T-cell (primary cell): Measurements from ENCODE around the gene ZNF48. TPM values are rescaled to one million over a fixed set of nuclear protein-coding genes. Genes with fewer than 3 reads are reported as not detected.

Source experiments
- ATAC-seq, 4 experiments: fragments of 200-7000 bp in 3 of 4; fragments of 150-1000 bp in 1 of 4; cut with Tn5 transposase; replicated peaks in 1 of 4; 1 replicate in 3 of 4; 2 replicates in 1 of 4; pipeline ENCODE4 v1.10.0; 2021; ENCODE audit warnings: moderate library complexity in 3 of 4, mild to moderate bottlenecking in 2 of 4, moderate number of reproducible peaks in 1 of 4
- CTCF ChIA-PET, 2 donors: fragments of 300-600 bp; sonication (Branson Sonifier 250); formaldehyde crosslinking; loops; one replicate each; lab custom pipeline; 2022; ENCODE audit warnings: antibody characterized with exemption in 2 of 2; lab: Charles Lee
- POLR2A ChIA-PET, 2 donors: fragments of 300-600 bp; sonication (Branson Sonifier 250); formaldehyde crosslinking; loops; one replicate each; lab custom pipeline; 2022; ENCODE audit warnings: antibody characterized with exemption in 2 of 2; lab: Charles Lee
- DNase-seq, 35 experiments: peaks; one replicate each; pipeline versions ENCODE4 v3.0.0 to v3.0.0-alpha.2; 2013 to 2023
- H3K27ac ChIP-seq: one replicate; pipeline ENCODE4 v1.5.1; 2013; ENCODE audit warnings: low read length
- H3K27me3 ChIP-seq, 2 experiments: replicated peaks in 1 of 2; 1 replicate in 1 of 2; 2 replicates in 1 of 2; pipeline versions ENCODE4 v1.6.1 to v1.7.0; 2013; ENCODE audit warnings: low read length in 1 of 2, mixed read lengths in 1 of 2; ENCODE audit not compliant: control insufficient read depth in 2 of 2, insufficient read depth in 2 of 2; ENCODE audit errors: extremely low read depth in 1 of 2
- H3K36me3 ChIP-seq, 2 donors: 1 replicate in 1 of 2; 2 replicates in 1 of 2; pipeline versions ENCODE4 v1.6.1 to v1.7.0; 2013; ENCODE audit warnings: low read length in 1 of 2; ENCODE audit not compliant: control insufficient read depth in 2 of 2, insufficient read depth in 1 of 2; ENCODE audit errors: extremely low read depth in 1 of 2
- H3K4me1 ChIP-seq, 2 experiments: 1 replicate in 1 of 2; 2 replicates in 1 of 2; pipeline versions ENCODE4 v1.6.1 to v1.7.0; 2013; ENCODE audit warnings: low read length in 2 of 2, mixed read lengths in 1 of 2; ENCODE audit not compliant: insufficient read depth in 2 of 2, control insufficient read depth in 1 of 2; ENCODE audit errors: extremely low read depth in 1 of 2
- H3K4me3 ChIP-seq, 2 donors: 1 replicate in 1 of 2; 2 replicates in 1 of 2; pipeline versions ENCODE4 v1.5.1 to v1.7.0; 2013; ENCODE audit warnings: mild to moderate bottlenecking in 2 of 2, low read length in 1 of 2, moderate library complexity in 1 of 2; ENCODE audit not compliant: control insufficient read depth in 1 of 2; ENCODE audit errors: extremely low read depth in 1 of 2
- H3K9me3 ChIP-seq: 2 replicates; pipeline ENCODE4 v1.7.0; 2013
- H3K27ac Mint-ChIP-seq, 2 donors: one replicate each; pipeline ENCODE4 v1.8.0; 2020 to 2021; ENCODE audit warnings: mild to moderate bottlenecking in 2 of 2, mixed read lengths in 2 of 2
- H3K27me3 Mint-ChIP-seq, 2 donors: one replicate each; pipeline ENCODE4 v1.8.0; 2021 to 2022; ENCODE audit warnings: mixed read lengths in 2 of 2
- H3K36me3 Mint-ChIP-seq: one replicate; pipeline ENCODE4 v1.8.0; 2021; ENCODE audit warnings: mixed read lengths
- H3K4me1 Mint-ChIP-seq, 3 donors: one replicate each; pipeline ENCODE4 v1.8.0; 2020 to 2022; ENCODE audit warnings: mixed read lengths in 3 of 3, mild to moderate bottlenecking in 1 of 3
- H3K4me3 Mint-ChIP-seq, 3 donors: one replicate each; pipeline ENCODE4 v1.8.0; 2020 to 2022; ENCODE audit warnings: mild to moderate bottlenecking in 3 of 3, mixed read lengths in 3 of 3, moderate library complexity in 3 of 3
- H3K9me3 Mint-ChIP-seq, 3 donors: one replicate each; pipeline ENCODE4 v1.8.0; 2020 to 2022; ENCODE audit warnings: mixed read lengths in 3 of 3
- WGBS: methylation state at CpG from one replicate; pipeline ENCODE4 v1.1.5; 2013; ENCODE audit warnings: missing lambda C conversion rate; ENCODE audit not compliant: insufficient coverage; 5-methylcytosine and 5-hydroxymethylcytosine counted together
- total RNA-seq, 35 experiments: library from RNA in 6 of 35; stranded (reverse) in 6 of 35; fragments of 120-200 nt in 1 of 35; gene quantifications; one replicate each; pipeline versions ENCODE4 v1.2.1 to v1.2.4 and lab custom pipeline; 2013 to 2026

Gene ZNF48
- total RNA-seq, 5 donors from 2014 or later (not counting 1 experiment from before 2014, with no cell fraction given), result 7.3 to 17.5 (median 16.4) TPM

DNA sequence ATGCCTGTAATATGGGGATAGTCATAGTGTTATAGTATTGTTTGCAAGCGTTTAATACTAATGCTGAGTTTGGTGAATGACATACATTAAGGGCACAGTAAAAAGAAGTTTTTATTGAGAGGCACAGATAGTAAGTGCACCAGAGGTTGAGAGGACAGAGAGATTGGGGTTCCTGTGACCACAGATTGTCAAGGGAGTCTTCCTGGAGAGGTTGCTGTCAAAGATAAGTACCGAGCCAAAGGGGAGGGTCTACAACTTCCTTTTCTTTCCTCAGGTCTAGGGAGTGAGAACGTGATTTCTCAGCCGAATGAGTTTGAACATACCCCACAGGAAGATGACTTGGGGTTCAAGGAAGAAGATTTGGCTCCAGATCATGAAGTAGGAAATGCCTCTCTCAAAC, 1.8 kb downstream of the ZNF48 start:
- Histone ChIP-seq H3K36me3 (peaks cover 2 to 18% of the 10 kb centered on the region in 2 donors), H3K27ac (no peak overlapping the region), H3K4me1 (peaks cover 9 to 67% of the 10 kb centered on the region in 2 experiments), H3K9me3 (no peaks in the 10 kb centered on the region), H3K27me3 (peaks cover 0 to 8% of the 10 kb centered on the region in 2 experiments), H3K4me3 (no peak overlapping the region)
- Mint-ChIP-seq H3K27ac (peak overlapping the region; percentile 39 to 49), H3K4me3 (peak overlapping the region; percentile 77 to 88 (median 84)), H3K36me3 (no peaks in the 10 kb centered on the region), H3K4me1 (peaks cover 37 to 50% (median 46%) of the 10 kb centered on the region in 3 donors), H3K9me3 (no peaks in the 10 kb centered on the region), H3K27me3 (no peaks in the 10 kb centered on the region)
- CTCF ChIA-PET, result no interaction called here
- POLR2A ChIA-PET, result no interaction called here
- ATAC-seq (no peak), DNase-seq (no peak)
- 78% methylated on average over 1 of the region's 4 CpGs for WGBS

GRCh38 chr16:30397776-30398660, 2.8 kb downstream of the ZNF48 start:
- peaks cover 37 to 50% (median 46%) of the 10 kb centered on the region in 3 donors for H3K4me1 Mint-ChIP-seq

DNA sequence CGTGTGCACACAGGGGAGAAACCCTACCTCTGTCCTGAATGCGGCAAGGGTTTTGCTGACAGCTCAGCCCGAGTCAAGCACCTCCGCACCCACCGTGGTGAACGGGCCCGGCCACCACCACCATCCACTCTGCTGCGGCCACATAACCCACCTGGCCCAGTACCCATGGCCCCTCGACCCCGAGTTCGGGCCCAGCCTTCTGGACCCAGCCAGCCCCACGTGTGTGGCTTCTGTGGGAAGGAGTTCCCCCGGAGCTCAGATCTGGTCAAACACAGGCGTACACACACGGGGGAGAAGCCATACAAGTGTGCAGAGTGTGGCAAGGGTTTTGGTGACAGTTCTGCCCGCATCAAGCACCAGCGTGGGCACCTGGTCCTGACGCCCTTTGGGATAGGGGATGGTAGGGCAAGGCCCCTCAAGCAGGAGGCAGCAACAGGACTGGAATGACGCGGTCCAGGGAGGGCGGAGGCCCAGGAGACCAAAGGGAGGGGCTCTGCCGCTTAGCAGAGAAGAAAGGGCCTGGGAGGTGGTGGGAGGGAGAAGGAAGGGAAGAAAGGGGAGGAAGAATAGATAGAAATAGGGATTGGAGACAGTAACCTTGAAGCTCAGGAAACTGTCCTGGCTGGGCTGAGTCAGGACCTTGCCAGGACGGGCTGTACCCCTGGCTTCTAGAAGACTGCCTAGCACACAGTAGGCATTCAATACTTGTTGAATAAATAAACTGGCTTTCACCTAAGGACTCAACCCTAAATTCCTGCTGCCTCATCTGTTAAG, 3.6 kb downstream of the ZNF48 start:
- Mint-ChIP-seq H3K4me1 (peaks cover 37 to 50% (median 46%) of the 10 kb centered on the region in 3 donors), H3K27ac (peak overlapping the region; percentile 28 to 36), H3K4me3 (peak overlapping the region; percentile 37 to 86 (median 84)), H3K9me3 (no peaks in the 10 kb centered on the region), H3K27me3 (no peaks in the 10 kb centered on the region), H3K36me3 (no peaks in the 10 kb centered on the region)
- WGBS, result 84% methylated on average over 22 of the region's 23 CpGs
- H3K4me1 ChIP-seq, result peaks cover 9 to 67% of the 10 kb centered on the region in 2 experiments
- H3K27me3 ChIP-seq, result peaks cover 0 to 8% of the 10 kb centered on the region in 2 experiments
- no peak overlapping the region for H3K27ac ChIP-seq
- no peaks in the 10 kb centered on the region for H3K9me3 ChIP-seq
- ATAC-seq (no peak), DNase-seq (no peak)
- ChIA-PET CTCF (no interaction called here), POLR2A (interaction anchor here in 1 of 2 donors (0.6 kb wide), 1 partner anchor 22 kb away, joined by 3 read pairs; no protein-coding TSS in a partner anchor)
- H3K36me3 ChIP-seq, result peaks cover 2 to 18% of the 10 kb centered on the region in 2 donors
- H3K4me3 ChIP-seq, result no peak overlapping the region

More at GRCh38 chr16:30397776-30398660, 2.8 kb downstream of the ZNF48 start:
- Histone ChIP-seq H3K9me3 (no peaks in the 10 kb centered on the region), H3K27ac (no peak overlapping the region), H3K4me1 (peaks cover 9 to 67% of the 10 kb centered on the region in 2 experiments), H3K4me3 (no peak overlapping the region), H3K36me3 (peaks cover 2 to 18% of the 10 kb centered on the region in 2 donors), H3K27me3 (peaks cover 0 to 8% of the 10 kb centered on the region in 2 experiments)
- H3K4me3 Mint-ChIP-seq, result no peak overlapping the region
- ChIA-PET CTCF (no interaction called here), POLR2A (interaction anchor here in 1 of 2 donors (0.6 kb wide), 1 partner anchor 22 kb away, joined by 3 read pairs; no protein-coding TSS in a partner anchor)
- DNase-seq (no peak), ATAC-seq (no peak)
- no peak overlapping the region for H3K27ac Mint-ChIP-seq
- WGBS, result 82% methylated on average over 36 of the region's 42 CpGs
- no peaks in the 10 kb centered on the region for H3K9me3 Mint-ChIP-seq
- no peaks in the 10 kb centered on the region for H3K36me3 Mint-ChIP-seq
- H3K27me3 Mint-ChIP-seq, result no peaks in the 10 kb centered on the region

DNA sequence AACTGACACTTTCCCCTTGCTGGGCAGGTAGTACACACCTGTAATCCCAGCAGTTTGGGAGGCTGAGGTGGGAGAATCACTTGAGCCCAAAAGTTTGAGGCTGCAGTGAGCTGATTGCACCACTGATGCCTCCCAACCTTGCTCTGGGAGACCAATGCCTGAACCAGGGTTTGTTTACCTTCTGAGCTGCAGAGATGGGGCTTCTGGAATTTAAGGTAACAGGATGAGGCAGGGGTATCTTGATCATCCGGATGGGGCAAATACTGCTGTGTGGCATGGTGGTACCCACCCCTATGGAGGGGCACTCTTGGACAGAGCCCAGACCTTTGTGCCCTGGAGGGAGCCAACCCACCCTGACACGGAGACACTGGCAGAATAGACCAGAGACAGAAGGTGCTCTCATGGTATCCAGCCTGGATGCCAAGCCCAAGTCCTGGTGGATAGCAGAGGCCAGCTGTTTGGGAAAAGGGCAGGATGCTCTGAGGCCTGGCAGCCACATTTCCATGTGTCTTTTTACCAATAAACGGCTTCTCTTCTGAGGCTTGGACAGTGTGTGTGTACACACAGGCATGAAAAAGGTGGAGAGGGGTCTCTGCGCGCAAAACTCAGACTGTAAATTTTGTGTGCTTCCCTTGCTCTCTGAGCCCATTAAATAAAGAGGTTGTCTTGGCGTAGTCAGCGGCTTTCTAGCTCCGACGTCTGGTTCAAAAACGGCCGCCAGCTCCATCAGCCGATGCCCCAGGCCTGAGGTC, 4.4 kb downstream of the ZNF48 start:
- WGBS, result 31% methylated on average over 9 of the region's 12 CpGs

GRCh38 chr16:30401768-30402425, 6.7 kb downstream of the ZNF48 start:
- Mint-ChIP-seq H3K27me3 (no peaks in the 10 kb centered on the region), H3K27ac (no peak overlapping the region), H3K36me3 (no peaks in the 10 kb centered on the region), H3K4me3 (peak overlapping the region; percentile 84 to 86 (median 85)), H3K4me1 (peaks cover 28 to 33% (median 32%) of the 10 kb centered on the region in 3 donors), H3K9me3 (no peaks in the 10 kb centered on the region)
- ChIA-PET CTCF (interaction anchor here in 1 of 2 donors (0.9 kb wide), 1 partner anchor 31 kb away, joined by 4 read pairs; no protein-coding TSS in a partner anchor), POLR2A (interaction anchor here in 1 of 2 donors (0.7 kb wide), 1 partner anchor 433 kb away, joined by 9 read pairs; no protein-coding TSS in a partner anchor)
- Histone ChIP-seq H3K9me3 (no peaks in the 10 kb centered on the region), H3K4me3 (no peak overlapping the region), H3K4me1 (peaks cover 4 to 48% of the 10 kb centered on the region in 2 experiments), H3K36me3 (peaks cover 2 to 18% of the 10 kb centered on the region in 2 donors), H3K27me3 (peaks cover 0 to 8% of the 10 kb centered on the region in 2 experiments), H3K27ac (no peak overlapping the region)
- DNase-seq (no peak), ATAC-seq (no peak)
- WGBS, result 90% methylated on average over 5 of the region's 8 CpGs

More for the DNA sequence above, 4.4 kb downstream of the ZNF48 start:
- H3K4me3 Mint-ChIP-seq, result peak overlapping the region; percentile 84 to 86 (median 85)
- H3K36me3 Mint-ChIP-seq, result no peaks in the 10 kb centered on the region
- H3K4me1 Mint-ChIP-seq, result peaks cover 34 to 44% (median 43%) of the 10 kb centered on the region in 3 donors
- ChIA-PET POLR2A (no interaction called here), CTCF (no interaction called here)
- H3K36me3 ChIP-seq, result peaks cover 2 to 18% of the 10 kb centered on the region in 2 donors
- no peaks in the 10 kb centered on the region for H3K9me3 ChIP-seq
- DNase-seq (no peak), ATAC-seq (no peak)
- peaks cover 9 to 60% of the 10 kb centered on the region in 2 experiments for H3K4me1 ChIP-seq
- H3K4me3 ChIP-seq, result peak overlapping the region; percentile 72 to 87
- peak overlapping the region; percentile 72 to 86 for H3K27ac Mint-ChIP-seq
- H3K27me3 Mint-ChIP-seq, result no peaks in the 10 kb centered on the region
- no peak overlapping the region for H3K27ac ChIP-seq
- H3K9me3 Mint-ChIP-seq, result no peaks in the 10 kb centered on the region
- H3K27me3 ChIP-seq, result peaks cover 0 to 8% of the 10 kb centered on the region in 2 experiments
